GM19238 (cell line): ENCODE results near the gene BSCL2.
"Not testable (repeated sequence)": the region's sequence is repeated elsewhere in the genome, so short reads cannot be mapped to it uniquely, and the experiment has no call there.

ENCODE experiments used
- DNase-seq: peaks from one replicate; pipeline ENCODE4 v3.0.0; 2011; ENCODE audit warnings: low spot score; ENCODE audit not compliant: insufficient read length

The BSCL2 gene

DNA sequence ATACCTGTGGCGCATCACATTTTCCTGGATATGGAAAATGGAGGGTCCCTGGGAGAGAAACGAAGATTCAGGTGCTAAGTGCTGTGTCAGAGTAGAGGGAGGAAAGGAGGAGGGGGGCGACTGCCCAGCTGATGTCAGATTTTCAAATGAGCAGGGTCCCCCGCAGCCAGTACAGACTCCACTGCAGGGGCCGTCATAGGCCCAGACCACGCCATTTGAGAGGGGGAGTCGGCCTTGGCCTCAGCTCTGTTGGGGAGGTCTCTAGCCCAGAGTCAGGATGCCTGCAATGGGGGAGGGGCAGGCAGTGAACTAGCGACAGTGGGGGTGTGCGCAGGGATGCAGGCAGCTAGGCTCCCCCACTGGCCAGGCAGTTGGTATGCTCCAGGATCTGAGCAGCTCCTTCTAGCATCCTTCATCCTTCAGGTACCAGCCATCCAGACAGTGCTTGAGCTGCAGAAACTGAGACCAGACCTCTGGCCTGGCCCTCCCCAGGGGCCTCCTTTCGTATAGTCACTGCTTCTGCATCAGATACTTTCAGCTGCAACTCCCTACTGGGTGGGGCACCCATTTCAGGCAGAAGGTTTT, at the start of gene BSCL2, which contains the start of gene GNG3:
BSCL2 (minus strand) TSS at position 148 of the 585 bp plus-strand sequence. CDS start 229 bp downstream, outside the sequence.
GNG3 (plus strand) TSS at position 400 of the 585 bp plus-strand sequence. CDS start 620 bp downstream, outside the sequence.
- DNase-seq = no peak

DNA sequence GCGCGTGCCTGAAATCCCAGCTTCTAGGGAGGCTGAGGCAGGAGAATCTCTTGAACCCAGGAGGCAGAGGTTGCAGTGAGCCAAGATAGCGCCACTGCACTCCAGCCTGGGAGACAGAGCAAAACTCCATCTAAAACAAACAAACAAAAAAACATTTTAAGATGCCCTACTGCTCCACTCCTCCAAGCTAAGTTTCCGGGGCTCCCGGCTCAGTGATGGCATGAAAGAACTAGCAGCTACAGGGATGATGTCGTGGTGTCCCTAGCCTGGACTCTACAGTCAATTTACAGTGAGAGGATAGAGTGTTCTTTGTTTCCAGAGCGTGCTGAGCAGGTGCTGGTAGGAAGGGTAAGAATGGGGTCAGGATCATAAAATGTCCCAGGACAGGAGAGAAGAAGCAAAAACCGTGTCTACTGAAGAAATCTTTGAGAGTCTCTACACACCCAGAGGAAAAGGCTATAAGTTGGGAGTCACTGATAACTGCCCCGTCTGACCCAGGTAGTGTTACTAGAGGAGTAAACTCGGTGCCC, 47.9 kb upstream of the BSCL2 start:
- no peak for DNase-seq

DNA sequence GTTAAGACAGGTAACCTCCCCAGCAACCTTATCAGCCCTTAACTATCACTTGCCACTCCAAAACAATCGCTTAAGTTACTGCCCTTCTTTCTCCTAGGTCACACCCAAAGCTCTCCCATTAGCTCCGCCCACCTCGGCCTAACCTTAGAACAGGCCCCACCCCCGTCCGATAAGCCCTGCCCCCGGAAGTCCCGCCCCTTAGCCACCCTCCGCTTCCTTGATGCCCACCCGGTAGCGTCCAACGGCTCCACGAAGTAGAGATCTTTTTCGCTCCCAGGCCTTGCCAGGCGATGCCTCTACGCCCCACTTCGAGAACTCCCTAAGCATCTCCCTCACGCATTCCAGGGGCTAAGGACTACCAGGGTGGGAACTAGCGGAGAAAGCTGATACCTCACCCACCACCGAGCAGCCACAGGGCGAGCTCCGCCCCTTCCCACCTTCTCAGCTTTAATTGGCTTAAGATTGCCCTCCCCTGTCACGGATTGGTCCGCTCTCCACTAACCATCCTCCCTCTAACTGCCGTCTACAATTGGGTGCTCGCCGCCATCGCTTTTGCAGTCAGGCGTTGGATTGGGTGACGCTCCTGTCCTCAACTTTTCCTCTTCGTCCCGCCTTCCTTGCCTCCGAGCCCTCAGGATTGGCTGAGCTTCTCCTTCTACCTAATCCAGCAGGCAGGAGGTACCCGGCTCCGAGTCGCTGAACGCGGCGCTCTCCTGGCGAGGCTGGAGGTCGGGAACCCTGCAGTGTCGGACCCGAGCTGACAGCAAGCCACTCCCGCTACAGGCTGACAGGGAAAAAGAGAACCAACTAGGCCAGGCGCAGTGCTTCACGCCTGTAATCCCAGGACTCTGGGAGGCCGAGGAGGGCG, 46.7 kb upstream of the BSCL2 start, which contains the start of gene ZBTB3:
ZBTB3 (minus strand) TSS at position 425 of the 868 bp plus-strand sequence. CDS start 496 bp downstream, outside the sequence.
- DNase-seq = peak; percentile 90

DNA sequence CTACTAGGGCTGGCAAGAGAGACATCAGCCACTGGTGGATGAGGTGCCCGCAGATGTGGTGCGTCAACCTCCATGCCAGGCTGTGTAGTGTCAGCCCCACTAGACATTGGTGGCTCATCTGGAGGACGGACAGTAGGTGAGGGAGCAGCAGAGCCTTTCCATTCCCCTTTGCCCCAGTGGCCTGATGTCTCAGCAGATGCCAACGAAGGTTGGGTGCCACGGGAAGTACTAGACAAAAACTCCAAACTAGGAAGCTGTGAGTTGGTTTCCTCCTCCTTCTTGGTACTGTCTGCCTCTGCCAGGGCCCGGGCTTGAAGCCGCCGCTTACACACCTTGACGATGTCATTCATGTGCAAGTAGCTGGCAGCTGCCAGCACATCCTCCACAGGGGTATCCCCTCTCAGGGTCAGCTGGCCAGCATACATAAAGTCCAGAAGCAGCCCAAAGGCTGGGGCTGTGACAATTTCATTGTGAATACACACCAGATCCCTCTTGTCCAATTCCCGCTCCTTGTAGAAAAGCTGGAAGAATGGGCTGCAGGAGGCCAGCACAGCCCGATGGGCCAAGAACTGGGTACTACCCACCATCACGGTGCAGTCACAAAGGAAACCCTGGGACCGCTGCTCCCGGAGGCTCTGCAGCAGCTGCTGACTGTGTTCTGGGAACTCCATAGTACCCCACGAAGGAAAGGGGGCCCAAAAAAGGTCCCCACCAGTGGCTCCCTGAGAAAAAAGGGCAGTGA, 45.9 kb upstream of the BSCL2 start:
- DNase-seq = no peak

DNA sequence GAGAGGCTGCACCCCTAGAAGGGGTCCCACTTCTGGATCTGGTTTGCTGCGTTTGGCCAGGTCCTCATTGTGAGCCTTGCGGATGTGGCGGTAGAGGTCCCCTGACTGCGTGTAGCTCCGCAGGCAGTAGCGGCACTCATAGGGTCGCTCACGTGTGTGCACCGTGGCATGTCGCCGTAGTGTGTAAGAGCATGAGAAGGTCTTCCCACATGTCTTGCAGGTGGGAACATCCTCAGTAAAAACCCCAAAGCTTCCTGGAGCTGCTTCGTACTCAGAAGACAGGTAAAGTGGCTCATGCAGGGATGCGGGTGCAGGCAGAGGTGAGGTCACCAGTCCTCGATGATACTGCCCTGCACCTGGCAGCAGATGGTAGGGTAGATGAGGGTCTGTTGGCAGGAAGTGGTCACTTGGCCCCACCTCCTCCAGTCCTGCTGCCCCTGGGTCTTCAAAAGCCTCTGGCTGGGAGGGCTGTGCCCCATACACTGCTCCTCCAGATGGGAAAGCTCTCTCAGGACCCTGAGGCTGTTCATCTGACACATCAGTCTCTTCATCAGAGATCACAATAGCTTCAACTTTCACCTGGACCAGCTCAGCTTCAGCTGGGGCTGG, 45.1 kb upstream of the BSCL2 start:
- no peak for DNase-seq

DNA sequence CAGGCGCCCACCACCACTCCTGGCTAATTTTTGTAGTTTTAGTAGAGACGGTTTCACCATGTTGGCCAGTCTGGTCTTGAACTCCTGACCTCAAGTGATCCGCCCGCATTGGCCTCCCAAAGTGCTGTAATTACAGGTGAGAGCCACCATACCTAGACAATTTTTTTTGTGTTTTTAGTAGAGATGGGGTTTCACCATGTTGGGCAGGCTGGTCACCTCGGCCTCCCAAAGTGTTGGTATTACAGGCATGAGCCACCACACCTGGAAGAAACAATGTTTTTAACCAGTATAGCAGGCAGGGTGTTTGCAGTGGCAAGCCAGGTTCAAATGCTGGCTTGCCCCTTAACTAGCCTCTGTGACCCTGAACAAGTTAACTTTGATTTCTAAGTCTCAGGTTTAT, 42.7 kb upstream of the BSCL2 start:
- DNase-seq = not testable (repeated sequence)

DNA sequence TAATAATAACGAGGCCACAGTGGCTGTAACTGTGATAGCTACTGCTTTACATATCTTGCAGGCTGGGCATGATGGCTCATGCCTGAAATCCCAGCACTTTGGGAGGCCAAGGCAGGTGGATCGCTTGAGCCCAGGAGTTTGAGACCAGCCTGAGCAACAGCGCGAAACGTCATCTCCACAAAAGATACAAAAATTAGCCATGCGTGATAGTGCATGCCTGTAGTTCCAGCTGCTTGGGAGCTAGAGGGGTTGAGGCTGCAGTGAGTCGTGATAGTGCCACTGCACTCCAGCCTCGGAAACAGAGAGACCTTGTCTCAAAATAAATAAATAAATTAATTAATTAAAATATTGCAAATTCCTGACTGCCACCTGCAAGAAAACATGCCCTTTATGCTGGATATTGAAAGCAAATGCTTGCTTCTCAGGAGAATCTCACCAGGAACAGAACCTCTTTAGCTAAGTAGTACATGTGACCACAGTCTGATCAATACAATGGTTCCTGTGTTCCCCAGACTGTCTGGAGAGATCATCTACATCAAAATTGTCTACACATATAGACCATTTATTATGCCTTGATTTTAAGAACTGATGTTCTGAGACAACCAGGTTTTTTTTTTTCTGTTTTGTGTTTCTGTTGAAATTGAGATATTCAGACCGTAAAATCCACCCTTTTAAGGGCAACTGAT, 40.4 kb upstream of the BSCL2 start:
- no peak for DNase-seq

DNA sequence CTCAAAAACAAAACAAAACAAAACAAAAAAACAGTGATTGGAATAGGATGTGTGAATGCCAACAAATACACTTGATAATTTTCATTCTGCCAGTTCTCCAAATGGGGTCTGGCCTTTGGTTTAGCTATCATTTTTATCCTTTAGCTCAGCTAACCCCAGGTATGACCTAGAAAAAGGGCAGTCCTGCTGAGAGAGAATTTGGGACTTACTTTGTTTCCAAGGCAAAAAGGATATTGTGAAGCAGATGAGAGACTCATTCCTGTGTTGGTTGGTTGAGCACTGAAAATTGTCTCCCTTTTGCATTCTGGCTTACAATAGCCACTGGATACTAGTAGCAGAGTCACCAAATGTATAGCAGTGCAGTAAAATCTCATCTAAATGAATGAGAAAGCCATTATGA, 30.0 kb upstream of the BSCL2 start:
- no peak for DNase-seq

DNA sequence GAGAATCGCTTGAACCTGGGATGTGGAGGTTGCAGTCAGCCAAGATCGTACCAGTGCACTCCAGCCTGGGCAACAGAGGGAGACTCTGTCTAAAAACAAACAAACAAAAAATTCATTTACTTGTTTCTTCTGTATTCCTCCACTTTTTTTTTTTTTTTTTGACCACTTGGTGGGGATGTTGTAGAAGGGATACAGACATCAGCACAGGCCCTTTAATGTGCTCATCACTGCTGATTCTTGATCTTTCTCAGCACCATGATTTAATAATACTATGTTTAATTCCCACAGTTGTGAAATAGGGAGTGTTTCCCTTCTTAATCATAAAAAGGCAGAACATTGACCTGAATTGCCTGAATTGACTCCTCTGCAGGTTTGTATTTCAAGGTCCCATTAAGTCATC, 25.6 kb upstream of the BSCL2 start:
- DNase-seq = no peak

DNA sequence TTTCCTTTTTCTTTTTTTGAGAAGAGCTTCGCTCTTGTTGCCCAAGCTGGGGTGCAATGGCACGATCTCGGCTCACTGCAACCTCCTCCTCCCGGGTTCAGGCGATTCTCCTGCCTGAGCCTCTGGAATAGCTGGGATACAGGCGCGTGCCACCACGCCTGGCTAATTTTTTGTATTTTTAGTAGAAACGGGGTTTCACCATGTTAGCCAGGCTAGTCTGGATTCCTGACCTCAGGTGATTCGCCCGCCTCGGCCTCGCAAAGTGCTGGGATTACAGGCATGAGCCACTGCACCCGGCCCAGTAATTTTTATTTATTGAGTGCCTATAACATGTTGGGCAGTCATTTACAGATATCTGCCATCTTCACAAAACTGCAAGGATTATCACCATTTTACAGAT, 22.9 kb upstream of the BSCL2 start:
- DNase-seq = not testable (repeated sequence)

DNA sequence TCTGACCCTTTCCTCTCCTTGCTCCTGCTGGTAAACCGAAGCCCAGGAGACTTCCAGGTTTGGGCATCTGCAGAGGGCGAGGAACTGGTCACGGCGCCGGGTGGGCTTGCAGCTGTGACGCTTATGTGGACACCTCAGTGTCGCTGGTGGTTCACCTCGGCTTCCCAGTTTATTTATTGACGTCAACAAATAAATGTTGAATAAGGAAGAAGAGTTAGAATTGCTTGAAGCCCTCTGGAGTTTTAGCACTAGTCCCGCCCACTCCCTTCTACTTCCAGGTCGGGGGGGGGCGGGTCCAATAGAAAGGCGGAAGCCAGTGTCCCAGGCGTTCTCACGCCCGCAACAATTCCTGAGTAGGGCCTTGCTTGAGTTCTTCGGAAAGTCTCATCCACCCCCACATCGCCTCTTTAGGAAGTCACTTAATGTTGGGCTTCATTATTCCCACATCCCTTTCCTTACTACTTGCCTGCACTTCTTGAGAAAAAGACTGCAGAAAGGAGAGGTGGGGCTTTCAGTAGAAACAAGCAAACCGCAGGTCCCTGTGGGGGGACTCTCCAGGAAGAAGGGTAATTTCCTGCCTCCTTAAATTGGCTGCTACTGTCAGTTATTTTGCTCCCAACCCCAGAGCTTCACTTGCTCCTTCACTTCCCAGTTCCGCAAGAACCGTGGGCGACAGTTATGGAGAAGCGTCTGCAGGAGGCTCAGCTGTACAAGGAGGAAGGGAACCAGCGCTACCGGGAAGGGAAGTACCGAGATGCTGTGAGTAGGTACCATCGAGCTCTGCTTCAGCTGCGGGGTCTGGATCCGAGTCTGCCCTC, 21.2 kb upstream of the BSCL2 start, which contains the start of gene TTC9C:
TTC9C (plus strand) TSS at position 316 of the 818 bp plus-strand sequence; CDS start at position 679, 363 bp downstream.
- DNase-seq = peak; percentile 53

DNA sequence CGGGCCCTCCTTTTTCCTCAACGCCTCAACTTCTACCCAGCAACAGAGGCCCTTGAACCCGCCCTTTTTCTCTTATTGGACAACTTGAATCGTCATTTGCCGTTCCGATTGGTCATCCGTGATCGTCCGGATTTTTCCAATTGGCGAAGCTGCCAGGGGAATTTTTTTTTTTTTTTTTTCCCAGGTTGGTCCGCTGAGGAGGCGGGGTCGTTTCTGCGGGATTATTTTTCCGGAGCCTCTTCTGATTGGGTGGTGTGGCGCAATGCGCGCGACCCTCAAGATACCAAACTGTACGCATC, 20.6 kb upstream of the BSCL2 start:
- DNase-seq = peak; percentile 55

DNA sequence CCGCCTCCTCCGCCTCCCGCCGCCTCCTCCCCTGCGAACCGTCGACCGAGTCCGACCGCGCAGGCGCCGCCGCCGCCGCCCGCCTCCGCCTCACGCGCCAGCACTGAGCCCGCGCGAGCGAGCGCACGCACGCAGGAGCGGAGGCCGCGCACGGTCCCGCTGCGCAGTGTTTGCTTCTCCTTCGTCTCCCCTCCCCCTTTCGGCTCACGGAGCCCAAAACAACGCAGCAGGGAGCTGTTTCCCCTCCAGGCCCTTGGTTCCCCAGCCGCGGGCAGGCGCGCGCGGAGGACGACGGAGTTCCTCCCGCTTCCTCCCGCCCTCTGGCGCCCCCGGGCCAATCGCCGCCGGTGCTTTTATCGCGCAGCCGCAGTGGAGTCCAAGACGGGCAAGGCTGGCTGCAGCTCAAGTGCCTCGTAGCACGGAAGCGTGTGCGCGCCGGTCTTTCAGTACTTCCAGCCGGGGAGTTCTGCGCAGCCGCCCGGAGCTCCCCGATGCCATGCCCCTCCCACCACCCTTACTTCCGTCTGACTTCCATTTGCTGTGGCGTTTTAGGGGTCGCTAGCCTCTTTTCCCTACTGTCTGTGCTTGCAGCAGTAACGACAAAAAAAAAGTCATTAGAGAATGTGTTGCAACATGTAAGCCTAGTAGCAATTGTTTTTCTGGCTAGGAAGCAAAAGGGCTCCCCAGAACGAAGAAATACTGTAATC, 20.1 kb upstream of the BSCL2 start, which contains the start of gene HNRNPUL2:
HNRNPUL2 (minus strand) TSS at position 293 of the 707 bp plus-strand sequence. CDS start 301 bp downstream, outside the sequence.
- DNase-seq = peak; percentile 95

DNA sequence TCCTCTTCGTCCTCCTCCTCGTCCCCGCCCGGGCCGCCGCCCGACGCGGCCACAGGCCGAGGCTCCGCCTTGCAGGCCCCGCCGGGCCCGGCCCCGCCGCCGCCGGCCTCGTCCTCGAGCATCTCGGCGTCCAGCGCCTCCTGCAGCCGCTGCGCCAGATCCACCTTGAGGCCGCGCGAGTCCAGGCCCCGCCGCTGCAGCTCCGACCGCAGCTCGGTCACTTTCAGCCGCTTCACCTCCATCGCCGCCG, 19.6 kb upstream of the BSCL2 start:
- DNase-seq = no peak

DNA sequence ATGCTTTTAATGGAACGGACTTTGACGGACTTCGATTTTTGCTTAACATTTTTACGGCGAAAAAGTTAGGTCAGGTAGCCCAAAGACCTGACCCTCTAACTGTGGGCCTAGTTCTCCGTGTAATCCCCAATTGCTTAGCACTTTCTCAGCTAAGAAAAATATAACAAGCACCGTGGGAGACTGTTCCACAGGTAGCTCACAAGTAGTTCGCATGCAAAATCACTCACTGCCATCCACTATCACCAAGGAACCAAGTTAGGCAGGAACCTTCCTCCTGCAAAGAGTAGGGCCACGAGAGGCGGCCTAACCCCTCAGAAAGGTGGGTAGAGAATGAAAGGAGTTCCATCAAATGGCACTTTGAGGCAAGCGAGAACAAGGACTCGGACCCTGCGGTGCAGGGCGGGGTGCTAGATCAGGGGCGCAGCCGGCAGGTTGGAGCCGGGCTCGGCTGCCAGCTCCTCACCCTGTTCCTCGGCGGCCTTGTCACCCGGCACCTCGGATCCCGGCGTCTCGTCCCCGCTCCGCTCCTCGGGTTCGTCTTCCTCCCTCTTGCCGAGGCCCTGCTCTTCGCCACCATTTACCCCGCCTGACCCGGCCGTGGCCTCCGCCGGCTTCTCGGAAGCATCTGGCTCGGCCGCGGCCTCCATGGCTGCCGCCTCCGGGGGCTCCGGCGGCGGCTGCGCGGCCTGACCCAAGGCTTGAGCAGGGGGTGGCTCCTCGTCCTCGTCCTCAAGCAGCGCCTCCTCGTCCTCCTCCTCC, 19.1 kb upstream of the BSCL2 start:
- no peak for DNase-seq

DNA sequence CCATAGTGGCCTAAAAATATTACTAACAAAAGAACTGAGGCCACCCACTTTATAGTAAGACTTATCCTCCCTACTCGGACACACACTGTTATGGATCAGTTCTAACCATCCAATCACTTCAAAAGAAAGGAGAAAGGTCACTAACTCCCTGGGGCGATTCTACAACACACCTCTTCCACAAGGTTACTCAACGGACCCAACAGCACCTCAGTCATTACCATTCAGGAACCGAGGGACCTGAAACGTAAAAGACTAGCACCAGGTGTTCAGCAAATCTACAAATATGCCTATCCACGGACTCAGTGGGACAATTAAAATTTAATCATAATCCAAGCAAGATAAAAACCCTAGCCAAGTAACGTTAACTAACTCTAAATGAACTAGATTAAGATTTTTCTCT, 18.4 kb upstream of the BSCL2 start:
- no peak for DNase-seq

DNA sequence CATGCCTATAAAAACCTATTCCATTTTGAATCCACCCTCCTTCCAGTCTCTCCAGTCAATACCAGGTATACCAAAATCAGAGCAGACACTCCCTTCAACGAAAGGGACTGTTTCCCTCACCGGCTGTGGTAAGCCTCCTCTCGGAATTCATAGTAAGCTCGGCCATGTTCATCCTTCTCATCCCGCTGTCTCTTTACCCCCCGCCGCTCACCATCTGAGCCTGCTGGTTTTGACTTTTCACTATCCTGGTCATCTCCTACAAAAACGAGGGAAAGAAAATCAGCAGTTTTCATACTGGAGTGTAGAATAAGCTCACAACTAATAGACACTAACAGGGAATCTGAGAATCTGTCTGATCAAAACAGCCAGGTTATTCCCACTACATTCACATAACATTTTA, 16.9 kb upstream of the BSCL2 start:
- no peak for DNase-seq

DNA sequence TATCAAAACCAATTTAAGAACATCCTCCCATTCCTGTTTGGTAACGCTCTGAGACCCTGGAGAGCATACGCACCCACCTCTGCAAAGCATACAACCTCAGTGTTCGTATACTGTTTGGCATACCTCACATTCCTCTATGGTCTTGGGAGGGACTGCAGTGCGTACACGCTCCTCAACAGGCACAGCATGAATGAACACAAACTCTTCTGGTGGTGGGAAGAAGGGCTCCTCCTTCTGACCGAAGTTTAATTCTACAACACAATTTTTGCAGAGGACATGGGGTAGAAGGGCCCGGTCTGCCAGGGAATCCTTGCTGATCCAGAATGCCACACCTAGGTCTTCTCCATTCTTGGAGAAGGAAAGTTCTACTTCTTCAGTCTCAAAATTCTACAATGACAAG, 14.8 kb upstream of the BSCL2 start:
- DNase-seq = no peak
